ENCODE data around the gene LCAT. TPM values are rescaled to one million over a fixed set of nuclear protein-coding genes. Genes with fewer than 3 reads are reported as not detected.

Gene LCAT
- total and polyA plus RNA-seq, 9 of the 15 experiments (the other 6 are each of a cell fraction or from before 2014, with no cell fraction given) = 0.46 to 21.0 (median 5.0) TPM

DNA sequence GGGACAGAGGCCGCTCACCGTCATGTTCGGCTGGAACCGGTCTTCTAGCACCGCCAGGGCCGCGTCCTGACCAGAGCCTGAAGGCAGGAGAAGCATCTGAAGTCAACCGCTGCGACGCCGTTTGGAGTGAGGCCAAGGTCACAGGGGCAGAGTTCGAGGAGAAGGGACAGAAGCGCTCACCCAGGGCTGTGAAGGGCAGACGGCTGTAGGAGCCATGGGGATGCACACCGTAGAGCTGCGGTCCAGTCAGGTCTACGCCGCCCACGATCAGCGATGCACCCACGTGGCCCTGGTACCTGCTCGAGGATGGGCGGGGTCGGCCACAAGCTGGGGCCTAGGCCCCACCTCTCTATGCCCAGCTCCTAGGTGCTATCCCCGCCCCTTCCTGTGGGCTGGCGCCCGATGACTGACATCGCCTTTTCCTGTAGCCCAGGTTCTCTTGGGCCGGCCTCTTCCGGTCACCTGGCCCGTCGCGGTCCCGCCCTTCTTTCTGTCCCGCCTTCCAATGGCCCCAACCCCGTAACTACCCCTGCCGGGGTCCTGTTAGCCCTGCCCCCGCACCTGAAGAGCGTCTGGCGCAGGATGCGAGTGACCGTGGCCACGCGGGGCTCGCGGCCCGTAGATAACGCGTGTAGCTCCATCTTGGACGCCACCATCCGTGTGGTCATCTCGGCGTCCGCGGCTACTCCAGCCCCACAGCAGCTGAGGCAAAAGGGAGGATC lies 8.4 kb downstream of the LCAT start (continued):
- TF ChIP-seq, protein P1, sequence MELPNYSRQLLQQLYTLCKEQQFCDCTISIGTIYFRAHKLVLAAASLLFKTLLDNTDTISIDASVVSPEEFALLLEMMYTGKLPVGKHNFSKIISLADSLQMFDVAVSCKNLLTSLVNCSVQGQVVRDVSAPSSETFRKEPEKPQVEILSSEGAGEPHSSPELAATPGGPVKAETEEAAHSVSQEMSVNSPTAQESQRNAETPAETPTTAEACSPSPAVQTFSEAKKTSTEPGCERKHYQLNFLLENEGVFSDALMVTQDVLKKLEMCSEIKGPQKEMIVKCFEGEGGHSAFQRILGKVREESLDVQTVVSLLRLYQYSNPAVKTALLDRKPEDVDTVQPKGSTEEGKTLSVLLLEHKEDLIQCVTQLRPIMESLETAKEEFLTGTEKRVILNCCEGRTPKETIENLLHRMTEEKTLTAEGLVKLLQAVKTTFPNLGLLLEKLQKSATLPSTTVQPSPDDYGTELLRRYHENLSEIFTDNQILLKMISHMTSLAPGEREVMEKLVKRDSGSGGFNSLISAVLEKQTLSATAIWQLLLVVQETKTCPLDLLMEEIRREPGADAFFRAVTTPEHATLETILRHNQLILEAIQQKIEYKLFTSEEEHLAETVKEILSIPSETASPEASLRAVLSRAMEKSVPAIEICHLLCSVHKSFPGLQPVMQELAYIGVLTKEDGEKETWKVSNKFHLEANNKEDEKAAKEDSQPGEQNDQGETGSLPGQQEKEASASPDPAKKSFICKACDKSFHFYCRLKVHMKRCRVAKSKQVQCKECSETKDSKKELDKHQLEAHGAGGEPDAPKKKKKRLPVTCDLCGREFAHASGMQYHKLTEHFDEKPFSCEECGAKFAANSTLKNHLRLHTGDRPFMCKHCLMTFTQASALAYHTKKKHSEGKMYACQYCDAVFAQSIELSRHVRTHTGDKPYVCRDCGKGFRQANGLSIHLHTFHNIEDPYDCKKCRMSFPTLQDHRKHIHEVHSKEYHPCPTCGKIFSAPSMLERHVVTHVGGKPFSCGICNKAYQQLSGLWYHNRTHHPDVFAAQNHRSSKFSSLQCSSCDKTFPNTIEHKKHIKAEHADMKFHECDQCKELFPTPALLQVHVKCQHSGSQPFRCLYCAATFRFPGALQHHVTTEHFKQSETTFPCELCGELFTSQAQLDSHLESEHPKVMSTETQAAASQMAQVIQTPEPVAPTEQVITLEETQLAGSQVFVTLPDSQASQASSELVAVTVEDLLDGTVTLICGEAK (IDR thresholded peaks at IDR 0.05) = peak; percentile 89
- TF ChIP-seq, protein P1 (CRISPR knock-in tag; IDR thresholded peaks at IDR 0.05) = no peak
- TF ChIP-seq BACH1 (tag; IDR thresholded peaks at IDR 0.05) (no peak), KDM5B (IDR thresholded peaks at IDR 0.05; ENCODE audit: insufficient replicate concordance, low read depth, low read length) (peak; percentile 31), NFIC (IDR thresholded peaks at IDR 0.05) (peak; percentile 95), C11orf30 (IDR thresholded peaks at IDR 0.05; ENCODE audit: low read depth) (peak; percentile 49), EP400 (IDR thresholded peaks at IDR 0.05) (peak; percentile 85), SRF (CRISPR knock-in tag; IDR thresholded peaks at IDR 0.05) (peak in 1 of 2 experiments; percentile 44; a peak in 1 of 4 replicates), PHF8 (IDR thresholded peaks at IDR 0.05; ENCODE audit: borderline replicate concordance, low read length) (peak; percentile 78; the same call in 1 of the 2 replicates), GABPB2 (CRISPR knock-in tag; conservative IDR thresholded peaks at IDR 0.05) (0 out of 2 replicates have a peak, but pooled peaks have one; percentile 38)
- TF ChIP-seq, protein P2, sequence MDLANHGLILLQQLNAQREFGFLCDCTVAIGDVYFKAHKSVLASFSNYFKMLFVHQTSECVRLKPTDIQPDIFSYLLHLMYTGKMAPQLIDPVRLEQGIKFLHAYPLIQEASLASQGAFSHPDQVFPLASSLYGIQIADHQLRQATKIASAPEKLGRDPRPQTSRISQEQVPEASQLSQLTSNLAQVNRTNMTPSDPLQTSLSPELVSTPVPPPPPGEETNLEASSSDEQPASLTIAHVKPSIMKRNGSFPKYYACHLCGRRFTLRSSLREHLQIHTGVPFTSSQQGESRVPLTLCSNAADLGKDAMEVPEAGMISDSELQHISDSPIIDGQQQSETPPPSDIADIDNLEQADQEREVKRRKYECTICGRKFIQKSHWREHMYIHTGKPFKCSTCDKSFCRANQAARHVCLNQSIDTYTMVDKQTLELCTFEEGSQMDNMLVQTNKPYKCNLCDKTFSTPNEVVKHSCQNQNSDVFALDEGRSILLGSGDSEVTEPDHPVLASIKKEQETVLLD (IDR thresholded peaks at IDR 0.05) = peak; percentile 51; the same call in 1 of the 2 replicates
